B cell (primary cell): ENCODE results near the gene SH3D19. TPM values are rescaled to one million over a fixed set of nuclear protein-coding genes. Genes with fewer than 3 reads are reported as not detected.

Source experiments
- ATAC-seq: fragments of 200-7000 bp; cut with Tn5 transposase; one replicate; pipeline ENCODE4 v1.10.0; 2021; ENCODE audit warnings: low read depth, mild to moderate bottlenecking, moderate number of reproducible peaks, moderate library complexity
- CTCF ChIA-PET: fragments of 350-600 bp; sonication (Branson Sonifier 250); formaldehyde crosslinking; loops from one replicate; lab custom pipeline; 2021; ENCODE audit warnings: antibody characterized with exemption, inconsistent platforms; lab: Charles Lee
- POLR2A ChIA-PET: fragments of 350-600 bp; sonication (Branson Sonifier 250); formaldehyde crosslinking; loops from one replicate; lab custom pipeline; 2021; ENCODE audit warnings: antibody characterized with exemption; lab: Charles Lee
- DNase-seq: peaks from one replicate; pipeline ENCODE4 v3.0.0; 2013
- H2AFZ ChIP-seq: 2 replicates; pipeline ENCODE4 v1.6.1; 2012; ENCODE audit warnings: mild to moderate bottlenecking, low read depth, low read length; ENCODE audit not compliant: insufficient read depth, poor library complexity, severe bottlenecking
- H3K27ac ChIP-seq, 2 donors: 1 replicate in 1 of 2; 2 replicates in 1 of 2; pipeline ENCODE4 v1.5.1; 2012 to 2013; ENCODE audit warnings: low read length in 2 of 2, mild to moderate bottlenecking in 2 of 2, moderate library complexity in 1 of 2
- H3K27me3 ChIP-seq, 4 experiments: fragments of 200-600 bp in 1 of 4; sonication (generic) in 1 of 4; replicated peaks in 1 of 4; 1 replicate in 2 of 4; 2 replicates in 2 of 4; pipeline versions ENCODE4 v1.6.1 to v1.7.0; 2013 to 2016; ENCODE audit warnings: low read length in 3 of 4, mild to moderate bottlenecking in 2 of 4, mixed read lengths in 1 of 4, moderate library complexity in 1 of 4; ENCODE audit not compliant: insufficient read depth in 4 of 4, control insufficient read depth in 3 of 4; ENCODE audit errors: control extremely low read depth in 1 of 4
- H3K36me3 ChIP-seq, 2 experiments: replicated peaks in 1 of 2; 1 replicate in 1 of 2; 2 replicates in 1 of 2; pipeline versions ENCODE4 v1.6.1 to v1.7.1; 2013; ENCODE audit warnings: low read length in 1 of 2; ENCODE audit not compliant: insufficient read depth in 2 of 2, control insufficient read depth in 1 of 2; ENCODE audit errors: control extremely low read depth in 1 of 2, extremely low read depth in 1 of 2
- H3K4me1 ChIP-seq, 2 donors: fragments of 200-600 bp in 1 of 2; sonication (generic) in 1 of 2; 1 replicate in 1 of 2; 2 replicates in 1 of 2; pipeline versions ENCODE4 v1.5.1 to v1.6.1; 2013 to 2017; ENCODE audit warnings: low read length in 2 of 2; ENCODE audit not compliant: control insufficient read depth in 2 of 2, insufficient read depth in 2 of 2
- H3K4me2 ChIP-seq: replicated peaks from 2 replicates; pipeline ENCODE3; 2012; ENCODE audit warnings: mild to moderate bottlenecking, low read depth, low read length; ENCODE audit not compliant: poor library complexity, severe bottlenecking
- H3K4me3 ChIP-seq, 5 experiments: fragments of 200-600 bp in 1 of 5; sonication (generic) in 1 of 5; 1 replicate in 3 of 5; 2 replicates in 2 of 5; pipeline versions ENCODE4 v1.5.1 to v1.7.0; 2011 to 2016; ENCODE audit warnings: low read length in 4 of 5, mild to moderate bottlenecking in 4 of 5, low read depth in 2 of 5, control low read depth in 1 of 5, moderate library complexity in 1 of 5; ENCODE audit not compliant: insufficient read depth in 1 of 5; ENCODE audit errors: control extremely low read depth in 1 of 5, extremely low read depth in 1 of 5
- H3K79me2 ChIP-seq: fragments of 200-600 bp; sonication (generic); one replicate; pipeline ENCODE4 v1.6.0; 2016; ENCODE audit warnings: low read length; ENCODE audit not compliant: control insufficient read depth, insufficient read depth
- H3K9ac ChIP-seq: fragments of 200-600 bp; sonication (generic); 2 replicates; pipeline ENCODE4 v1.6.1; 2017; ENCODE audit warnings: mild to moderate bottlenecking, low read length, moderate library complexity
- H3K9me3 ChIP-seq, 3 donors: one replicate each; pipeline versions ENCODE4 v1.6.1 to v1.7.1; 2013; ENCODE audit warnings: low read length in 2 of 3; ENCODE audit not compliant: control insufficient read depth in 2 of 3, insufficient read depth in 1 of 3; ENCODE audit errors: control extremely low read depth in 1 of 3
- H4K20me1 ChIP-seq: 2 replicates; pipeline ENCODE4 v1.6.0; 2012; ENCODE audit warnings: mild to moderate bottlenecking, low read length; ENCODE audit not compliant: insufficient read depth, control insufficient read depth, poor library complexity, severe bottlenecking
- H3K27ac Mint-ChIP-seq: one replicate; pipeline ENCODE4 v1.8.0; 2021; ENCODE audit warnings: mixed read lengths
- H3K27me3 Mint-ChIP-seq: one replicate; pipeline ENCODE4 v1.8.0; 2021; ENCODE audit warnings: mixed read lengths
- H3K4me1 Mint-ChIP-seq: one replicate; pipeline ENCODE4 v1.8.0; 2021; ENCODE audit warnings: mixed read lengths
- H3K4me3 Mint-ChIP-seq: one replicate; pipeline ENCODE4 v1.8.0; 2021; ENCODE audit warnings: mixed read lengths
- H3K9me3 Mint-ChIP-seq: one replicate; pipeline ENCODE4 v1.8.0; 2022; ENCODE audit warnings: mixed read lengths; ENCODE audit not compliant: insufficient read depth
- EZH2 ChIP-seq: IDR thresholded peaks from 2 replicates; pipeline ENCODE4 v1.6.1; 2012; ENCODE audit warnings: borderline replicate concordance, low read depth, mild to moderate bottlenecking, moderate library complexity, low read length; ENCODE audit not compliant: insufficient read depth, poor library complexity, severe bottlenecking
- WGBS: methylation state at CpG from one replicate; pipeline ENCODE4 v1.1.5; 2013; ENCODE audit warnings: missing lambda C conversion rate; ENCODE audit not compliant: insufficient coverage; 5-methylcytosine and 5-hydroxymethylcytosine counted together
- intact Hi-C: fragments of 100-400 bp; cut with micrococcal nuclease; formaldehyde crosslinking; loops from one replicate; pipeline ENCODE4 v1.10.0; 2022
- polyA plus RNA-seq: library from polyadenylated mRNA; depleted of rRNA; stranded (reverse); fragments of >200 nt; gene quantifications from 2 replicates; pipeline ENCODE4 v1.2.3, GENCODE V29; 2012
- total RNA-seq, 2 donors: library from RNA; stranded (reverse); fragments of 120-200 nt in 1 of 2; gene quantifications; 1 replicate in 1 of 2; 2 replicates in 1 of 2; pipeline versions ENCODE4 v1.2.3 to v1.2.4, GENCODE V29; 2013 to 2022
- TF ChIP-seq, protein P1 (sequence below): fragments of 200-600 bp; IDR thresholded peaks from one replicate; pipeline ENCODE4 v1.8.0; 2022; ENCODE audit warnings: antibody characterized with exemption, mild to moderate bottlenecking

Gene SH3D19
- total and polyA plus RNA-seq, 2 donors (not counting 1 experiment from before 2014, with no cell fraction given) = 0.01 TPM; not detected in 1

DNA sequence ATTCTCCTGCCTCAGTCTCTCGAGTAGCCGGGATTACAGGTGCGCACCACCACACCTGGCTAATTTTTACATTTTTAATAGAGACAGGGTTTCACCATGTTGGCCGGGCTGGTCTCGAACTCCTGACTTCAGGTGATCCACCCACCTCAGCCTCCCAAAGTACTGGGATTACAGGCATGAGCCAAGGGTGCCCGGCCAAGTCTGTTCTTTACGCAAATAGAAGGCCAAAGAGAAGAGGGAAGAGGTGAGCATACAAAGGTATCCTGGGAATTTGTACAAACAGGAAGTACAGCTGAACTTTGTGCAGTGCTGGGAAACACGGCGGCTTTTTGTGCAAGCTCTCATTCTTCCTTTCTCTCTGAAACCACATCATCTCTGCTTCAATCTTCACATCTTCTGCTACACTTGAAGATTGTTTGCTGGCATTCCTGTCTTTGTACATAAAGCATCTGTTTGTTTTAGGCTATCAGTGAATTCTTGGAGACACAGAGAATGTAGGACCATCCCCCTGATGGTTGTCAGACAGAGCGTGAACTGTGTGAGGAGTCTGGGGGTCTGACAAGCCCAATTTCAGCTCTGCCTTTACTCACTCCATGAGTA lies 120.4 kb downstream of the SH3D19 start:
- DNase-seq = no peak
- TF ChIP-seq, protein P1, sequence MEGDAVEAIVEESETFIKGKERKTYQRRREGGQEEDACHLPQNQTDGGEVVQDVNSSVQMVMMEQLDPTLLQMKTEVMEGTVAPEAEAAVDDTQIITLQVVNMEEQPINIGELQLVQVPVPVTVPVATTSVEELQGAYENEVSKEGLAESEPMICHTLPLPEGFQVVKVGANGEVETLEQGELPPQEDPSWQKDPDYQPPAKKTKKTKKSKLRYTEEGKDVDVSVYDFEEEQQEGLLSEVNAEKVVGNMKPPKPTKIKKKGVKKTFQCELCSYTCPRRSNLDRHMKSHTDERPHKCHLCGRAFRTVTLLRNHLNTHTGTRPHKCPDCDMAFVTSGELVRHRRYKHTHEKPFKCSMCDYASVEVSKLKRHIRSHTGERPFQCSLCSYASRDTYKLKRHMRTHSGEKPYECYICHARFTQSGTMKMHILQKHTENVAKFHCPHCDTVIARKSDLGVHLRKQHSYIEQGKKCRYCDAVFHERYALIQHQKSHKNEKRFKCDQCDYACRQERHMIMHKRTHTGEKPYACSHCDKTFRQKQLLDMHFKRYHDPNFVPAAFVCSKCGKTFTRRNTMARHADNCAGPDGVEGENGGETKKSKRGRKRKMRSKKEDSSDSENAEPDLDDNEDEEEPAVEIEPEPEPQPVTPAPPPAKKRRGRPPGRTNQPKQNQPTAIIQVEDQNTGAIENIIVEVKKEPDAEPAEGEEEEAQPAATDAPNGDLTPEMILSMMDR = no peak
- TF ChIP-seq EZH2 = no peak
- H3K36me3 ChIP-seq = no peaks in the 10 kb centered on the region

DNA sequence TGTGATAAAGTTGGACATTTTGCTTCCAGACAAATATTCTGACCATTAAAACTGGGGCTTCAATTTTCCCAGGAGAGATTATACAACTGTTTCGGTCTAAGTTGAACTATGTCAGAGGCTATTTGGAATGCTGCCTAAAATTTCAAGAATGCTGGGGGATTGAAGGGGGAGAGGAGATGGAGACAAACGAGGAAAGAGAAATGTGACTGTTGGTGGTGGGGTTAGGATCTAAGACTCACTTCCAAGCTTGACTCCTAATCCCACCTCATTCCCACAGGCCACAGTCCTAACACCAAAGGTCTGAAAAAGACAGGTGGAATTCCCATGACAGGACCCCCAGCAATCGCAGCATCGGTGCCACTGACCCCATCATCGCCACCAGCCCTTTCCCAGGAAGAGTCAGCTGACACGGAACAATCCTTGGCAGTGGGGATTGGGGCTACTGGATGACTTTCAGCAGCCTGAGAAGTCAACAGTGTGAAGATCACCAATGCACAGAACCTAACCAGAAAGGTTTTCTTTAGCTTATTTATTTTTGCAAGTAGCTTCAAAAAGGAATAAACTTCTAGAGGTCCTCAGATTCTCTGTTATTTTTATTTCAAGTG lies 122.5 kb downstream of the SH3D19 start:
- ATAC-seq (no peak), DNase-seq (no peak)
- Histone ChIP-seq H3K4me1 (no peaks in the 10 kb centered on the region), H3K9ac (no peak overlapping the region), H3K4me2 (no peak overlapping the region), H3K27ac (no peak overlapping the region), H3K27me3 (no peaks in the 10 kb centered on the region), H3K4me3 (no peak overlapping the region), H3K36me3 (no peaks in the 10 kb centered on the region), H3K9me3 (no peaks in the 10 kb centered on the region), H3K79me2 (no peaks in the 10 kb centered on the region), H4K20me1 (no peaks in the 10 kb centered on the region), H2AFZ (no peak overlapping the region)
- Mint-ChIP-seq H3K9me3 (no peaks in the 10 kb centered on the region), H3K4me3 (no peak overlapping the region), H3K27ac (no peak overlapping the region), H3K4me1 (no peaks in the 10 kb centered on the region), H3K27me3 (no peaks in the 10 kb centered on the region)
- POLR2A ChIA-PET = no interaction called here
- 100% methylated on average over 5 of the region's 6 CpGs for WGBS
- intact Hi-C loops = no loop called here
- TF ChIP-seq, protein P1 = no peak
- no peak for TF ChIP-seq EZH2
- CTCF ChIA-PET = interaction anchor here (0.6 kb wide), 2 partner anchors 8 to 9 kb away, joined by 3 read pairs; no protein-coding TSS in a partner anchor

More for the DNA sequence above, 120.4 kb downstream of the SH3D19 start:
- POLR2A ChIA-PET = no interaction called here
- Histone ChIP-seq H2AFZ (no peak overlapping the region), H3K4me3 (no peak overlapping the region), H3K27ac (no peak overlapping the region), H3K4me1 (no peaks in the 10 kb centered on the region), H4K20me1 (no peaks in the 10 kb centered on the region), H3K9ac (no peak overlapping the region), H3K4me2 (no peak overlapping the region), H3K9me3 (no peaks in the 10 kb centered on the region), H3K27me3 (no peaks in the 10 kb centered on the region), H3K79me2 (no peaks in the 10 kb centered on the region)
- H3K4me3 Mint-ChIP-seq = no peak overlapping the region
- ATAC-seq = no peak
- WGBS = 96% methylated on average over 5 of the region's 10 CpGs
- H3K27me3 Mint-ChIP-seq = no peaks in the 10 kb centered on the region
- no peaks in the 10 kb centered on the region for H3K9me3 Mint-ChIP-seq
- no peak overlapping the region for H3K27ac Mint-ChIP-seq
- intact Hi-C loops = no loop called here
- CTCF ChIA-PET = no interaction called here
- no peaks in the 10 kb centered on the region for H3K4me1 Mint-ChIP-seq
